HL-60 (cell line): ENCODE measurements around the gene IGSF23.

Source experiments
- DNase-seq, 2 experiments: peaks; one replicate each; pipeline ENCODE4 v3.0.0-alpha.2; 2010 to 2020; ENCODE audit warnings: low read depth in 1 of 2, low spot score in 1 of 2
- H3K27ac ChIP-seq: fragments of 250-450 bp; sonication (Bioruptor Pico); replicated peaks from 2 replicates; pipeline ENCODE4 v1.5.1; 2020; ENCODE audit warnings: mild to moderate bottlenecking, moderate library complexity
- H3K27me3 ChIP-seq: fragments of 250-450 bp; sonication (Bioruptor Pico); 2 replicates; pipeline ENCODE4 v1.5.1; 2021; ENCODE audit warnings: mild to moderate bottlenecking, moderate library complexity; ENCODE audit not compliant: insufficient read depth, poor library complexity, severe bottlenecking
- H3K4me3 ChIP-seq: replicated peaks from 2 replicates; pipeline ENCODE4 v1.5.1; 2011; ENCODE audit warnings: mild to moderate bottlenecking, control low read depth, low read length; ENCODE audit not compliant: insufficient read depth
- GABPA ChIP-seq: IDR thresholded peaks from 2 replicates; pipeline ENCODE4 v1.6.1; 2012; ENCODE audit warnings: low read depth
- POLR2AphosphoS5 ChIP-seq: IDR thresholded peaks from 2 replicates; pipeline ENCODE4 v1.6.1; 2012; ENCODE audit warnings: low read depth
- SPI1 ChIP-seq: IDR thresholded peaks from 2 replicates; pipeline ENCODE4 v1.6.1; 2012; ENCODE audit warnings: low read depth, mild to moderate bottlenecking, borderline replicate concordance
- TF ChIP-seq, protein P1 (sequence below): IDR thresholded peaks from one replicate; pipeline ENCODE4 v1.5.1; 2011; ENCODE audit warnings: low read length, control low read depth, inconsistent platforms; ENCODE audit not compliant: insufficient read depth
- TF ChIP-seq, protein P2 (sequence below): IDR thresholded peaks from 2 replicates; pipeline ENCODE4 v1.6.1; 2012; ENCODE audit warnings: low read depth; ENCODE audit not compliant: insufficient replicate concordance

IGSF23 gene

DNA sequence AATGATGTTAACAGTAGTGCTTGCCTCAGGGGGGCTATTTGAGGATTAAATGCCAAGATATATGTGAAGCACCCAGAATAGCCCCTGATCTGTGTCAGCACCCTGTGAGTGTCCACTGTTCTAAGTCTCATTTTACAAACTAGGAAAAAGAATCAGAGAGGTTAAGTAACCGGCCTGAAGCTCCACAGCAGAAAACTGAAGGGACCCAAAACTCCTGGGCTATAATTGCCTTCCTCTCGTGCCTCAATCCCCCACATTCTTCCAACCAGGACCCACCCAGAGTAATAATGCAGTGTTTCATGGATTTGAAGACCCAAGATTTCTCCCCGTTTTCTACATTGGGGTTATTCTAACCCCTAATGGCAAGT lies 32.7 kb downstream of the IGSF23 start:
- TF ChIP-seq SPI1 (no peak), GABPA (no peak), POLR2AphosphoS5 (no peak)
- TF ChIP-seq, protein P1, sequence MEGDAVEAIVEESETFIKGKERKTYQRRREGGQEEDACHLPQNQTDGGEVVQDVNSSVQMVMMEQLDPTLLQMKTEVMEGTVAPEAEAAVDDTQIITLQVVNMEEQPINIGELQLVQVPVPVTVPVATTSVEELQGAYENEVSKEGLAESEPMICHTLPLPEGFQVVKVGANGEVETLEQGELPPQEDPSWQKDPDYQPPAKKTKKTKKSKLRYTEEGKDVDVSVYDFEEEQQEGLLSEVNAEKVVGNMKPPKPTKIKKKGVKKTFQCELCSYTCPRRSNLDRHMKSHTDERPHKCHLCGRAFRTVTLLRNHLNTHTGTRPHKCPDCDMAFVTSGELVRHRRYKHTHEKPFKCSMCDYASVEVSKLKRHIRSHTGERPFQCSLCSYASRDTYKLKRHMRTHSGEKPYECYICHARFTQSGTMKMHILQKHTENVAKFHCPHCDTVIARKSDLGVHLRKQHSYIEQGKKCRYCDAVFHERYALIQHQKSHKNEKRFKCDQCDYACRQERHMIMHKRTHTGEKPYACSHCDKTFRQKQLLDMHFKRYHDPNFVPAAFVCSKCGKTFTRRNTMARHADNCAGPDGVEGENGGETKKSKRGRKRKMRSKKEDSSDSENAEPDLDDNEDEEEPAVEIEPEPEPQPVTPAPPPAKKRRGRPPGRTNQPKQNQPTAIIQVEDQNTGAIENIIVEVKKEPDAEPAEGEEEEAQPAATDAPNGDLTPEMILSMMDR = no peak
- TF ChIP-seq, protein P2, sequence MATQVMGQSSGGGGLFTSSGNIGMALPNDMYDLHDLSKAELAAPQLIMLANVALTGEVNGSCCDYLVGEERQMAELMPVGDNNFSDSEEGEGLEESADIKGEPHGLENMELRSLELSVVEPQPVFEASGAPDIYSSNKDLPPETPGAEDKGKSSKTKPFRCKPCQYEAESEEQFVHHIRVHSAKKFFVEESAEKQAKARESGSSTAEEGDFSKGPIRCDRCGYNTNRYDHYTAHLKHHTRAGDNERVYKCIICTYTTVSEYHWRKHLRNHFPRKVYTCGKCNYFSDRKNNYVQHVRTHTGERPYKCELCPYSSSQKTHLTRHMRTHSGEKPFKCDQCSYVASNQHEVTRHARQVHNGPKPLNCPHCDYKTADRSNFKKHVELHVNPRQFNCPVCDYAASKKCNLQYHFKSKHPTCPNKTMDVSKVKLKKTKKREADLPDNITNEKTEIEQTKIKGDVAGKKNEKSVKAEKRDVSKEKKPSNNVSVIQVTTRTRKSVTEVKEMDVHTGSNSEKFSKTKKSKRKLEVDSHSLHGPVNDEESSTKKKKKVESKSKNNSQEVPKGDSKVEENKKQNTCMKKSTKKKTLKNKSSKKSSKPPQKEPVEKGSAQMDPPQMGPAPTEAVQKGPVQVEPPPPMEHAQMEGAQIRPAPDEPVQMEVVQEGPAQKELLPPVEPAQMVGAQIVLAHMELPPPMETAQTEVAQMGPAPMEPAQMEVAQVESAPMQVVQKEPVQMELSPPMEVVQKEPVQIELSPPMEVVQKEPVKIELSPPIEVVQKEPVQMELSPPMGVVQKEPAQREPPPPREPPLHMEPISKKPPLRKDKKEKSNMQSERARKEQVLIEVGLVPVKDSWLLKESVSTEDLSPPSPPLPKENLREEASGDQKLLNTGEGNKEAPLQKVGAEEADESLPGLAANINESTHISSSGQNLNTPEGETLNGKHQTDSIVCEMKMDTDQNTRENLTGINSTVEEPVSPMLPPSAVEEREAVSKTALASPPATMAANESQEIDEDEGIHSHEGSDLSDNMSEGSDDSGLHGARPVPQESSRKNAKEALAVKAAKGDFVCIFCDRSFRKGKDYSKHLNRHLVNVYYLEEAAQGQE = no peak
- Histone ChIP-seq H3K4me3 (no peak overlapping the region), H3K27me3 (no peaks in the 10 kb centered on the region), H3K27ac (no peak overlapping the region)
- no peak for DNase-seq

DNA sequence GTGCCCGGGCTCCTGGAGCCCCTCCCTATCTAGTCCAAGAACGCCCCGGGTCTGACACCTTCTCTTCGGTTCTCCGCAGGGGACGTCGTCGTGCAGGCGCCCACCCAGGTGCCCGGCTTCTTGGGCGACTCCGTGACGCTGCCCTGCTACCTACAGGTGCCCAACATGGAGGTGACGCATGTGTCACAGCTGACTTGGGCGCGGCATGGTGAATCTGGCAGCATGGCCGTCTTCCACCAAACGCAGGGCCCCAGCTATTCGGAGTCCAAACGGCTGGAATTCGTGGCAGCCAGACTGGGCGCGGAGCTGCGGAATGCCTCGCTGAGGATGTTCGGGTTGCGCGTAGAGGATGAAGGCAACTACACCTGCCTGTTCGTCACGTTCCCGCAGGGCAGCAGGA lies 33.8 kb downstream of the IGSF23 start:
- Histone ChIP-seq H3K4me3 (no peak overlapping the region), H3K27me3 (no peaks in the 10 kb centered on the region), H3K27ac (no peak overlapping the region)
- DNase-seq = no peak
- TF ChIP-seq, protein P1 = no peak
- no peak for TF ChIP-seq SPI1

DNA sequence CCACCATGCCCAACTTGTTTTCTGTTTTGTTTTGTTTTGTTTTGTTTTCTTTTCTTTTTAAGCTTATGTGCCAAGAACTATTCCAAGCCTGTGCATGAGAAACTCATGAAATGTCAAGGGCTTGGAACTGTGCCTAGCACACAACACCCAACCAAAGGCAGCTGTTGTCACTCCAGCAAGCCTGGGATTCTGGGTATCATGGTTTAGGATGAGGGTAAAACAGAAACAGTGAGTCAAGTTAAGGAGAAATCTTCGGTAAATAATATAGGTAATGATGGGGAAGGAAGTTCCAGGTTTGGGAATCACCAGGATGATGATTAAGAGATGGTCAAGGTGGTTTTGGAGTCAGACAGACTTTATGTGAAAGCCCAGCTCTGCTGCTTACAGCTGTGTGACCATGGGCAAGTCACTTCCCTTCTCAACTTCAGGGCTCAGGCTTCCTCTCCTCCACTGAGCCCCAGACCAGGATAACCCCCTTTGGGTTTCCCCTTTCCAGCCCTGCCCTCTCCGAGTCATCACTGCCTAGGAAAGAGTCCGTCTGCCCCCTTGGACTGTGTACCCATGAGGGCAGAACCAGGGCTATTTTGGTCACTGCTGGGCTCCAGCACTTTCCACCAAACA lies 35.4 kb downstream of the IGSF23 start:
- H3K4me3 ChIP-seq = no peak overlapping the region
- H3K27ac ChIP-seq = no peak overlapping the region
- no peaks in the 10 kb centered on the region for H3K27me3 ChIP-seq
- peak; percentile 28 for TF ChIP-seq SPI1
- no peak for TF ChIP-seq POLR2AphosphoS5
- no peak for DNase-seq

DNA sequence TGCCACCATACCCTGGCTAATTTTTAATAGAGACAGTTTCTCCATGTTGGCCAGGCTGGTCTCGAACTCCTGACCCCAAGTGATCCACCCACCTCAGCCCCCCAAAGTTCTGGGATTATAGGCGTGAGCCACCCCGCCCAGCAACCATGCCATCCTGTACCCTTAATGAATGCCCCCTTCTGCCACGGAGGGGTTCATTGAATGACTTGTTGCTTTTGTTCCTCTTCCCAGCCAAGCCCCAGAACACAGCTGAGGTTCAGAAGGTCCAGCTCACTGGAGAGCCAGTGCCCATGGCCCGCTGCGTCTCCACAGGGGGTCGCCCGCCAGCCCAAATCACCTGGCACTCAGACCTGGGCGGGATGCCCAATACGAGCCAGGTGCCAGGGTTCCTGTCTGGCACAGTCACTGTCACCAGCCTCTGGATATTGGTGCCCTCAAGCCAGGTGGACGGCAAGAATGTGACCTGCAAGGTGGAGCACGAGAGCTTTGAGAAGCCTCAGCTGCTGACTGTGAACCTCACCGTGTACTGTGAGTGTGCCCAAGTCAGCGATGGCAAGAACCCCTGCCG lies 36.3 kb downstream of the IGSF23 start:
- Histone ChIP-seq H3K4me3 (no peak overlapping the region), H3K27me3 (no peaks in the 10 kb centered on the region), H3K27ac (no peak overlapping the region)
- TF ChIP-seq SPI1 (no peak), GABPA (no peak), POLR2AphosphoS5 (no peak)
- TF ChIP-seq, protein P2 = no peak
- no peak for DNase-seq

DNA sequence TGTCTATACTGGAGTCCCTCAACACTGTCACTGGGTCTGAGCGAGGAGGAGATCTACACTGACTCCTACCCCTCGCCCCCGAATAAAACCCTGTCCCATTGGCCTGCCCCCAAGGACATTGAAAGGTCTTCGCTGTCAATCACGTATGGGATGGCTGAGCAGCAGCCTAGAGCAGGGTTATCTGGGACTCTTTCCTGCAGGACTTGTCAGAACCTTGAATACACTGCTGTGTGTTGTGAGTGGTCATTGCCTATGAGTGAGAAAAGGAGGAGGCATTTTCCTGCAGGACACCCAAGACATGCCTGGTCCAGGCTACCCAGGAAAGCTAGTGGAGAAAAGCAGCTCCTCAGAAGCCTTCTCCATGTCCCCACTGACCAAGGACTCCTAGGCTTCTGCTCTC lies 40.0 kb downstream of the IGSF23 start:
- no peak overlapping the region for H3K27ac ChIP-seq
- no peak for DNase-seq
- TF ChIP-seq, protein P1 = no peak
- no peak for TF ChIP-seq POLR2AphosphoS5
- TF ChIP-seq GABPA = no peak
- TF ChIP-seq, protein P2 = no peak
- no peak for TF ChIP-seq SPI1
- H3K4me3 ChIP-seq = no peak overlapping the region
- no peaks in the 10 kb centered on the region for H3K27me3 ChIP-seq
